OCI-LY1 (cell line): ENCODE data around the gene DOCK2.

Experiments
- H2AFZ ChIP-seq: fragments of 200-600 bp; sonication (generic), shearing (Covaris generic); 2 replicates; pipeline ENCODE4 v1.6.0; 2014; ENCODE audit warnings: antibody characterized with exemption, mild to moderate bottlenecking, low read length
- H3F3A ChIP-seq: fragments of 200-600 bp; sonication (generic), shearing (Covaris generic); 2 replicates; pipeline ENCODE4 v1.6.0; 2014; ENCODE audit warnings: mild to moderate bottlenecking, antibody characterized with exemption, low read length, moderate library complexity; ENCODE audit not compliant: insufficient read depth
- H3K27ac ChIP-seq: fragments of 200-600 bp; sonication (generic); 2 replicates; pipeline ENCODE4 v1.5.1; 2014; ENCODE audit warnings: low read length, mixed run types, mild to moderate bottlenecking, low read depth; ENCODE audit not compliant: poor library complexity, severe bottlenecking
- H3K27me3 ChIP-seq: fragments of 200-600 bp; sonication (generic); 2 replicates; pipeline ENCODE4 v1.6.0; 2014; ENCODE audit warnings: antibody characterized with exemption, mild to moderate bottlenecking, low read length, moderate library complexity; ENCODE audit not compliant: insufficient read depth
- H3K36me3 ChIP-seq: fragments of 200-600 bp; sonication (generic); 2 replicates; pipeline ENCODE4 v1.6.1; 2014; ENCODE audit warnings: mild to moderate bottlenecking, antibody characterized with exemption, low read length, moderate library complexity, mixed read lengths; ENCODE audit not compliant: insufficient read depth
- H3K4me1 ChIP-seq: fragments of 200-600 bp; sonication (generic); 2 replicates; pipeline ENCODE4 v1.5.1; 2014; ENCODE audit warnings: mild to moderate bottlenecking, low read length, moderate library complexity; ENCODE audit not compliant: insufficient read depth, severe bottlenecking
- H3K4me2 ChIP-seq: fragments of 200-600 bp; sonication (generic), shearing (Covaris generic); 2 replicates; pipeline ENCODE4 v1.6.1; 2014; ENCODE audit warnings: low read length
- H3K4me3 ChIP-seq: fragments of 200-600 bp; sonication (generic); 2 replicates; pipeline ENCODE4 v1.5.1; 2014; ENCODE audit warnings: low read length, low read depth, mild to moderate bottlenecking, mixed read lengths; ENCODE audit not compliant: poor library complexity, severe bottlenecking
- H3K79me2 ChIP-seq: fragments of 200-600 bp; shearing (Covaris generic); 2 replicates; pipeline ENCODE4 v1.6.1; 2016; ENCODE audit warnings: mixed run types, low read length, mixed read lengths; ENCODE audit not compliant: insufficient read depth
- H3K9ac ChIP-seq: fragments of 200-600 bp; sonication (generic), shearing (Covaris generic); 2 replicates; pipeline ENCODE4 v1.6.1; 2014; ENCODE audit warnings: mild to moderate bottlenecking, low read length, mixed read lengths
- H3K9me2 ChIP-seq: fragments of 200-600 bp; sonication (generic), shearing (Covaris generic); 2 replicates; pipeline ENCODE4 v1.6.1; 2014; ENCODE audit warnings: low read depth, mild to moderate bottlenecking, low read length, mixed read lengths
- H3K9me3 ChIP-seq: fragments of 200-600 bp; shearing (Covaris generic); 2 replicates; pipeline ENCODE4 v1.6.1; 2014; ENCODE audit warnings: low read length, mixed read lengths
- H4K20me1 ChIP-seq: fragments of 200-600 bp; sonication (generic), shearing (Covaris generic); 2 replicates; pipeline ENCODE4 v1.6.0; 2016; ENCODE audit warnings: mild to moderate bottlenecking, low read length; ENCODE audit not compliant: insufficient read depth
- EZH2 ChIP-seq: fragments of 200-600 bp; sonication (generic), shearing (Covaris generic); IDR thresholded peaks from 2 replicates; pipeline ENCODE4 v1.8.0; 2017; ENCODE audit warnings: borderline replicate concordance, mixed run types, mild to moderate bottlenecking, antibody characterized with exemption, low read length, moderate library complexity, mixed read lengths
- TF ChIP-seq, protein P1 (sequence below): fragments of 200-600 bp; sonication (generic), shearing (Covaris generic); IDR thresholded peaks from 2 replicates; pipeline ENCODE4 v1.5.1; 2017; ENCODE audit warnings: mild to moderate bottlenecking, antibody characterized with exemption, low read length, moderate library complexity, mixed read lengths

Gene DOCK2

DNA sequence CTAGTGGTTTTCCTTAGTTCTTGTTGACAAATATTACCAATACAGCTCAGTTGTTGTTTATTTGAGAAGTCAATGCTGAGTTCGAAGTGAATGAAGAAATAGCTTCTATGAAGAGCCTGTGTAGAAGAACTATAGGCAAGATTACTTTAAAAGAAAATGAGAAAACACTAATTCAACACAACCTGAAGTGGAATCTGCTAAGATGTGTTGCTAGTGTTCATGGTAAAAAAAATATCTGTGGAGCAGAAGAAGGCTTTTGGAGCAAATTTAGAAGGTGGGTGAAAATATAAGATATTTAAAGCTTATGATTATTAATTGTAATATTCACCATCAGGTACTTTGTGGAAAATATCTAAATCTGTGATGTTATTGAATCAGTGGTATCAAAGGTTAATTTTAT, 2.5 kb upstream of the DOCK2 start:
- H3K79me2 ChIP-seq: peaks cover 17% of the 10 kb centered on the region
- no peaks in the 10 kb centered on the region for H3K27me3 ChIP-seq
- no peak overlapping the region for H3K9ac ChIP-seq
- peaks cover 16% of the 10 kb centered on the region for H3K36me3 ChIP-seq
- no peak overlapping the region for H3K4me2 ChIP-seq
- no peak for TF ChIP-seq EZH2
- TF ChIP-seq, protein P1, sequence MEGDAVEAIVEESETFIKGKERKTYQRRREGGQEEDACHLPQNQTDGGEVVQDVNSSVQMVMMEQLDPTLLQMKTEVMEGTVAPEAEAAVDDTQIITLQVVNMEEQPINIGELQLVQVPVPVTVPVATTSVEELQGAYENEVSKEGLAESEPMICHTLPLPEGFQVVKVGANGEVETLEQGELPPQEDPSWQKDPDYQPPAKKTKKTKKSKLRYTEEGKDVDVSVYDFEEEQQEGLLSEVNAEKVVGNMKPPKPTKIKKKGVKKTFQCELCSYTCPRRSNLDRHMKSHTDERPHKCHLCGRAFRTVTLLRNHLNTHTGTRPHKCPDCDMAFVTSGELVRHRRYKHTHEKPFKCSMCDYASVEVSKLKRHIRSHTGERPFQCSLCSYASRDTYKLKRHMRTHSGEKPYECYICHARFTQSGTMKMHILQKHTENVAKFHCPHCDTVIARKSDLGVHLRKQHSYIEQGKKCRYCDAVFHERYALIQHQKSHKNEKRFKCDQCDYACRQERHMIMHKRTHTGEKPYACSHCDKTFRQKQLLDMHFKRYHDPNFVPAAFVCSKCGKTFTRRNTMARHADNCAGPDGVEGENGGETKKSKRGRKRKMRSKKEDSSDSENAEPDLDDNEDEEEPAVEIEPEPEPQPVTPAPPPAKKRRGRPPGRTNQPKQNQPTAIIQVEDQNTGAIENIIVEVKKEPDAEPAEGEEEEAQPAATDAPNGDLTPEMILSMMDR: no peak
- H3K4me1 ChIP-seq: peaks cover 16% of the 10 kb centered on the region
- H2AFZ ChIP-seq: no peak overlapping the region
- peaks cover 10% of the 10 kb centered on the region for H3K9me3 ChIP-seq
- H3K27ac ChIP-seq: no peak overlapping the region
- H4K20me1 ChIP-seq: no peaks in the 10 kb centered on the region
- H3K9me2 ChIP-seq: no peaks in the 10 kb centered on the region
- no peak overlapping the region for H3K4me3 ChIP-seq
- H3F3A ChIP-seq: no peaks in the 10 kb centered on the region

DNA sequence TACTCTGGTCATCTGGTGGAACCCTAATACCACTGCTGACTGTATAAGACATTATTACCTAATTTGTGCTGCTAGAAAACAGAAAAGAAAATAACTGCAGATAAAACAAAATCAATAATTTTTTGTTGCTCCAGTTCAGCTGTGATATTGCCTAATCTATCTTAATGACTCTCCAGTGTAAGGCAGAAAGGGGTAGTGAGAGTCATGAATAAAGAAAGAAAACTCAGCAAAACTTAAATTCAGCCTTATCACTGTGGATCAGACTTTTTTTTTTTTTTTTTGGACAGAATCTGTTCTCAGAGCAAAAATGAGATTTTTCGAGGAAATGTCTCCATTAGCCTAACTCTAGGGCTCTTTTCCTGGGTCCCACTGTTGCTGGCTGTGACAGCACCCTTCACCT, 1.1 kb upstream of the DOCK2 start:
- peak overlapping the region; percentile 74 for H3K4me3 ChIP-seq
- no peak for TF ChIP-seq EZH2
- TF ChIP-seq, protein P1: no peak
- H3K27ac ChIP-seq: no peak overlapping the region

DNA sequence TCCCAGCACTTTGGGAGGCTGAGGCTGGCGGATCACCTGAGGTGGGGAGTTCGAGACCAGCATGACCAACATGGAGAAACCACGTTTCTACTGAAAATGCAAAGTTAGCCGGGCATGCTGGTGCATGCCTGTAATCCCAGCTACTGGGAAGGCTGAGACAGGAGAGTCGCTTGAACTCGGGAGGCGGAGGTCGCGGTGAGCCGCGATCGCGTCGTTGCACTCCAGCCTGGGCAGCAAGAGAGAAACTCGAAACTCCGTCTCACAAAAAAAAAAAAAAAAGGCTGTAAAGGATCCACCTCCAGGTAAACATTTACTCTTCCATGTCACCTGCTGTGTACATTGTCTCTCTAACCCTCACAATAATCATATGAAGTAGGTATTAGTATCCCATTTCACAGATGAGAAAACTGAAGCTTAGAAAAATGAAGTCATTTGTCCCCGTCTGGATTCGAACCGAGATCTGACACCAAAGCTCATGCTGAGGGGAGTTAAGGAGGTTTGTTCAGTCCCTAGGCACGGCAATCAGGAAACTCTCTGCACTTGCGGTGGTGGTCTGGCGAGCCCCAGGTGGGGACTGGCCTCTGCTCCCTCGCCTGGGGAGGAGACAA, 494 bp upstream of the DOCK2 start:
- H3F3A ChIP-seq: no peaks in the 10 kb centered on the region
- H3K9me3 ChIP-seq: peaks cover 13% of the 10 kb centered on the region
- H4K20me1 ChIP-seq: no peaks in the 10 kb centered on the region
- H3K36me3 ChIP-seq: peaks cover 36% of the 10 kb centered on the region
- peak overlapping the region; percentile 74 for H3K4me3 ChIP-seq
- no peaks in the 10 kb centered on the region for H3K9me2 ChIP-seq
- H2AFZ ChIP-seq: peak overlapping the region; percentile 76
- TF ChIP-seq, protein P1: no peak
- no peak for TF ChIP-seq EZH2
- H3K9ac ChIP-seq: peak overlapping the region; percentile 94
- peak overlapping the region; percentile 88 for H3K27ac ChIP-seq
- H3K79me2 ChIP-seq: peaks cover 37% of the 10 kb centered on the region
- no peaks in the 10 kb centered on the region for H3K27me3 ChIP-seq
- peaks cover 16% of the 10 kb centered on the region for H3K4me1 ChIP-seq
- H3K4me2 ChIP-seq: peak overlapping the region; percentile 85

More for the DNA sequence above, 1.1 kb upstream of the DOCK2 start:
- H3K27me3 ChIP-seq: no peaks in the 10 kb centered on the region
- H3K9me2 ChIP-seq: no peaks in the 10 kb centered on the region
- peaks cover 13% of the 10 kb centered on the region for H3K9me3 ChIP-seq
- H3F3A ChIP-seq: no peaks in the 10 kb centered on the region
- H3K9ac ChIP-seq: no peak overlapping the region
- no peaks in the 10 kb centered on the region for H4K20me1 ChIP-seq
- peak overlapping the region; percentile 85; the same call in 1 of the 2 replicates for H3K4me2 ChIP-seq
- peaks cover 16% of the 10 kb centered on the region for H3K4me1 ChIP-seq
- peaks cover 29% of the 10 kb centered on the region for H3K36me3 ChIP-seq
- peaks cover 30% of the 10 kb centered on the region for H3K79me2 ChIP-seq
- no peak overlapping the region for H2AFZ ChIP-seq
